ENCODE measurements around the gene GIGYF2.
"Not testable (repeated sequence)": the region's sequence is repeated elsewhere in the genome, so short reads cannot be mapped to it uniquely, and the experiment has no call there.

Gene GIGYF2

GRCh38 chr2:232901736-232902578 lies 204.8 kb downstream of the GIGYF2 start:
- H3K36me3 ChIP-seq (ENCODE audit: control insufficient read depth, insufficient read depth, low read length) = no peaks in the 10 kb centered on the region
- no peak overlapping the region for H3K4me3 ChIP-seq (ENCODE audit: insufficient read depth, low read depth, low read length, poor library complexity, severe bottlenecking)
- no peaks in the 10 kb centered on the region for H3K9me3 ChIP-seq (ENCODE audit: control insufficient read depth, low read length)
- no peaks in the 10 kb centered on the region for H3K4me1 ChIP-seq (ENCODE audit: control insufficient read depth, insufficient read depth, low read length, poor library complexity, severe bottlenecking)
- DNase-seq = no peak
- H3K27ac ChIP-seq (ENCODE audit: insufficient read depth, low read length, poor library complexity, severe bottlenecking) = no peak overlapping the region
- H3K27me3 ChIP-seq (replicated peaks; ENCODE audit: control insufficient read depth, insufficient read depth, low read length, poor library complexity, severe bottlenecking) = no peaks in the 10 kb centered on the region

GRCh38 chr2:232903989-232904388 lies 206.9 kb downstream of the GIGYF2 start:
- H3K27ac ChIP-seq (ENCODE audit: insufficient read depth, low read length, poor library complexity, severe bottlenecking) = no peak overlapping the region
- no peak for DNase-seq

GRCh38 chr2:232906867-232907717 lies 210.0 kb downstream of the GIGYF2 start:
- not testable (repeated sequence) for H3K4me3 ChIP-seq (ENCODE audit: insufficient read depth, low read depth, low read length, poor library complexity, severe bottlenecking); H3K4me1 ChIP-seq (ENCODE audit: control insufficient read depth, insufficient read depth, low read length, poor library complexity, severe bottlenecking); H3K27ac ChIP-seq (ENCODE audit: insufficient read depth, low read length, poor library complexity, severe bottlenecking); H3K27me3 ChIP-seq (replicated peaks; ENCODE audit: control insufficient read depth, insufficient read depth, low read length, poor library complexity, severe bottlenecking); H3K36me3 ChIP-seq (ENCODE audit: control insufficient read depth, insufficient read depth, low read length); H3K9me3 ChIP-seq (ENCODE audit: control insufficient read depth, low read length); DNase-seq

More at GRCh38 chr2:232903989-232904388, 206.9 kb downstream of the GIGYF2 start:
- no peaks in the 10 kb centered on the region for H3K36me3 ChIP-seq (ENCODE audit: control insufficient read depth, insufficient read depth, low read length)
- H3K27me3 ChIP-seq (replicated peaks; ENCODE audit: control insufficient read depth, insufficient read depth, low read length, poor library complexity, severe bottlenecking) = no peaks in the 10 kb centered on the region
- H3K4me3 ChIP-seq (ENCODE audit: insufficient read depth, low read depth, low read length, poor library complexity, severe bottlenecking) = no peak overlapping the region
- no peaks in the 10 kb centered on the region for H3K9me3 ChIP-seq (ENCODE audit: control insufficient read depth, low read length)
- no peaks in the 10 kb centered on the region for H3K4me1 ChIP-seq (ENCODE audit: control insufficient read depth, insufficient read depth, low read length, poor library complexity, severe bottlenecking)

- not testable (repeated sequence) for DNase-seq; H3K27ac ChIP-seq (ENCODE audit: insufficient read depth, low read length, poor library complexity, severe bottlenecking); H3K4me1 ChIP-seq (ENCODE audit: control insufficient read depth, insufficient read depth, low read length, poor library complexity, severe bottlenecking); H3K4me3 ChIP-seq (ENCODE audit: insufficient read depth, low read depth, low read length, poor library complexity, severe bottlenecking); H3K27me3 ChIP-seq (replicated peaks; ENCODE audit: control insufficient read depth, insufficient read depth, low read length, poor library complexity, severe bottlenecking); H3K9me3 ChIP-seq (ENCODE audit: control insufficient read depth, low read length); H3K36me3 ChIP-seq (ENCODE audit: control insufficient read depth, insufficient read depth, low read length)
Measured at GRCh38 chr2:232907718-232908085, 210.6 kb downstream of the GIGYF2 start.

- Histone ChIP-seq H3K9me3 (ENCODE audit: control insufficient read depth, low read length) (no peaks in the 10 kb centered on the region), H3K36me3 (ENCODE audit: control insufficient read depth, insufficient read depth, low read length) (no peaks in the 10 kb centered on the region), H3K4me3 (ENCODE audit: insufficient read depth, low read depth, low read length, poor library complexity, severe bottlenecking) (no peak overlapping the region), H3K4me1 (ENCODE audit: control insufficient read depth, insufficient read depth, low read length, poor library complexity, severe bottlenecking) (no peaks in the 10 kb centered on the region), H3K27ac (ENCODE audit: insufficient read depth, low read length, poor library complexity, severe bottlenecking) (no peak overlapping the region), H3K27me3 (replicated peaks; ENCODE audit: control insufficient read depth, insufficient read depth, low read length, poor library complexity, severe bottlenecking) (no peaks in the 10 kb centered on the region)
- DNase-seq = no peak
Measured at GRCh38 chr2:232908695-232909094, 211.6 kb downstream of the GIGYF2 start.

Data from effector memory CD4-positive, alpha-beta T cell (primary cell).